H1 (cell line): ENCODE data around the gene PRDM15.

Experiments
- CHD2 ChIP-seq: IDR thresholded peaks from 2 replicates; pipeline ENCODE4 v1.6.1; 2012; ENCODE audit warnings: low read length, improper control_type of control experiment
- EP300 ChIP-seq, 2 experiments: IDR thresholded peaks; 1 replicate in 1 of 2; 2 replicates in 1 of 2; pipeline ENCODE4 v1.6.1; 2011 to 2012; ENCODE audit warnings: low read depth in 2 of 2, low read length in 2 of 2, mild to moderate bottlenecking in 2 of 2, borderline replicate concordance in 1 of 2, inconsistent platforms in 1 of 2, moderate library complexity in 1 of 2
- EZH2 ChIP-seq: fragments of 200-600 bp; sonication (generic); IDR thresholded peaks from 2 replicates; pipeline ENCODE4 v1.7.1; 2012; ENCODE audit warnings: low read depth, mild to moderate bottlenecking, moderate library complexity, low read length, inconsistent platforms; ENCODE audit not compliant: severe bottlenecking
- POLR2A ChIP-seq, 2 experiments: IDR thresholded peaks; 1 replicate in 1 of 2; 2 replicates in 1 of 2; pipeline ENCODE4 v1.6.1; 2011; ENCODE audit warnings: low read depth in 2 of 2, low read length in 2 of 2, mild to moderate bottlenecking in 2 of 2; ENCODE audit errors: control extremely low read depth in 1 of 2
- POLR2AphosphoS5 ChIP-seq: IDR thresholded peaks from 2 replicates; pipeline ENCODE4 v1.6.1; 2011; ENCODE audit warnings: low read depth, low read length
- RFX5 ChIP-seq: IDR thresholded peaks from 2 replicates; pipeline ENCODE4 v1.6.1; 2011; ENCODE audit warnings: low read depth, low read length, improper control_type of control experiment, borderline replicate concordance
- RXRA ChIP-seq: IDR thresholded peaks from 2 replicates; pipeline ENCODE4 v1.6.1; 2011; ENCODE audit warnings: low read depth, mild to moderate bottlenecking, low read length, moderate library complexity; ENCODE audit not compliant: insufficient read depth
- TF ChIP-seq, protein P1 (sequence below), 3 experiments: IDR thresholded peaks; 1 replicate in 2 of 3; 2 replicates in 1 of 3; pipeline versions ENCODE4 v1.5.1 to v1.6.1; 2011; ENCODE audit warnings: low read length in 3 of 3, mild to moderate bottlenecking in 3 of 3, inconsistent platforms in 2 of 3, low read depth in 1 of 3, moderate library complexity in 1 of 3; ENCODE audit not compliant: insufficient read depth in 1 of 3; ENCODE audit errors: control extremely low read depth in 1 of 3

DNA sequence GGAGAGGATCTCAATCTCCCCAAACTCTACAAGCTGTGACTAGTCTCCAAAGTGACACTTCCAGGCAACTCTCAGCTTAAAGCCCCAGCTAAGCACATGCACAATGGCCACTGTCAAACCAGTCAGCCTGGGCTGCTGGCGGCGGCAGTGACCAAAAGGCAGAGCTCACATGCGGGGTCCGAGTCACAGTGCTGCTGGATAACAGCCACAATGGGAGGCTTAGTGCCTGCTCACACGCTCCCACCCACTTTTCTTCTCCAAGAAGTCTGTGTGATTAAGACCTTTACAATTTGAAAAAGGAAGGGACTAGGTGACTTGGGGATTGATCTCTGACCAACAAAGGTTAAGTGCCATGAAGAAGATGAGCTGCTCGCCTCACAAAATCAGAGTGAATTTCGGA is 129.1 kb downstream of the PRDM15 start:
- no peak for TF ChIP-seq CHD2
- TF ChIP-seq POLR2A (IDR thresholded peaks at IDR 0.05; ENCODE audit: control extremely low read depth in 1 of 2, low read depth in 2 of 2, low read length in 2 of 2): no peak
- no peak for TF ChIP-seq RFX5
- TF ChIP-seq EZH2: no peak
- TF ChIP-seq, protein P1, sequence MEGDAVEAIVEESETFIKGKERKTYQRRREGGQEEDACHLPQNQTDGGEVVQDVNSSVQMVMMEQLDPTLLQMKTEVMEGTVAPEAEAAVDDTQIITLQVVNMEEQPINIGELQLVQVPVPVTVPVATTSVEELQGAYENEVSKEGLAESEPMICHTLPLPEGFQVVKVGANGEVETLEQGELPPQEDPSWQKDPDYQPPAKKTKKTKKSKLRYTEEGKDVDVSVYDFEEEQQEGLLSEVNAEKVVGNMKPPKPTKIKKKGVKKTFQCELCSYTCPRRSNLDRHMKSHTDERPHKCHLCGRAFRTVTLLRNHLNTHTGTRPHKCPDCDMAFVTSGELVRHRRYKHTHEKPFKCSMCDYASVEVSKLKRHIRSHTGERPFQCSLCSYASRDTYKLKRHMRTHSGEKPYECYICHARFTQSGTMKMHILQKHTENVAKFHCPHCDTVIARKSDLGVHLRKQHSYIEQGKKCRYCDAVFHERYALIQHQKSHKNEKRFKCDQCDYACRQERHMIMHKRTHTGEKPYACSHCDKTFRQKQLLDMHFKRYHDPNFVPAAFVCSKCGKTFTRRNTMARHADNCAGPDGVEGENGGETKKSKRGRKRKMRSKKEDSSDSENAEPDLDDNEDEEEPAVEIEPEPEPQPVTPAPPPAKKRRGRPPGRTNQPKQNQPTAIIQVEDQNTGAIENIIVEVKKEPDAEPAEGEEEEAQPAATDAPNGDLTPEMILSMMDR (IDR thresholded peaks at IDR 0.05; ENCODE audit: control extremely low read depth in 1 of 3, insufficient read depth in 1 of 3, low read depth in 1 of 3, low read length in 3 of 3): no peak
- TF ChIP-seq RXRA: no peak
- TF ChIP-seq EP300 (IDR thresholded peaks at IDR 0.05; ENCODE audit: borderline replicate concordance in 1 of 2, low read depth in 2 of 2, low read length in 2 of 2): no peak
- TF ChIP-seq POLR2AphosphoS5: no peak
